ENCODE data around the gene ZEB2. TPM values are rescaled to one million over a fixed set of nuclear protein-coding genes. Genes with fewer than 3 reads are reported as not detected.

Gene ZEB2
- total RNA-seq, 4 donors from 2014 or later = 187 to 346 (median 266) TPM

GRCh38 chr2:144508172-144508851 lies 11.6 kb downstream of the ZEB2 start:
- TF ChIP-seq, protein P1, sequence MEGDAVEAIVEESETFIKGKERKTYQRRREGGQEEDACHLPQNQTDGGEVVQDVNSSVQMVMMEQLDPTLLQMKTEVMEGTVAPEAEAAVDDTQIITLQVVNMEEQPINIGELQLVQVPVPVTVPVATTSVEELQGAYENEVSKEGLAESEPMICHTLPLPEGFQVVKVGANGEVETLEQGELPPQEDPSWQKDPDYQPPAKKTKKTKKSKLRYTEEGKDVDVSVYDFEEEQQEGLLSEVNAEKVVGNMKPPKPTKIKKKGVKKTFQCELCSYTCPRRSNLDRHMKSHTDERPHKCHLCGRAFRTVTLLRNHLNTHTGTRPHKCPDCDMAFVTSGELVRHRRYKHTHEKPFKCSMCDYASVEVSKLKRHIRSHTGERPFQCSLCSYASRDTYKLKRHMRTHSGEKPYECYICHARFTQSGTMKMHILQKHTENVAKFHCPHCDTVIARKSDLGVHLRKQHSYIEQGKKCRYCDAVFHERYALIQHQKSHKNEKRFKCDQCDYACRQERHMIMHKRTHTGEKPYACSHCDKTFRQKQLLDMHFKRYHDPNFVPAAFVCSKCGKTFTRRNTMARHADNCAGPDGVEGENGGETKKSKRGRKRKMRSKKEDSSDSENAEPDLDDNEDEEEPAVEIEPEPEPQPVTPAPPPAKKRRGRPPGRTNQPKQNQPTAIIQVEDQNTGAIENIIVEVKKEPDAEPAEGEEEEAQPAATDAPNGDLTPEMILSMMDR (IDR thresholded peaks at IDR 0.05; ENCODE audit: low read depth) = no peak

GRCh38 chr2:144507441-144508171 lies 12.3 kb downstream of the ZEB2 start:
- TF ChIP-seq, protein P1 (IDR thresholded peaks at IDR 0.05; ENCODE audit: low read depth) = no peak

DNA sequence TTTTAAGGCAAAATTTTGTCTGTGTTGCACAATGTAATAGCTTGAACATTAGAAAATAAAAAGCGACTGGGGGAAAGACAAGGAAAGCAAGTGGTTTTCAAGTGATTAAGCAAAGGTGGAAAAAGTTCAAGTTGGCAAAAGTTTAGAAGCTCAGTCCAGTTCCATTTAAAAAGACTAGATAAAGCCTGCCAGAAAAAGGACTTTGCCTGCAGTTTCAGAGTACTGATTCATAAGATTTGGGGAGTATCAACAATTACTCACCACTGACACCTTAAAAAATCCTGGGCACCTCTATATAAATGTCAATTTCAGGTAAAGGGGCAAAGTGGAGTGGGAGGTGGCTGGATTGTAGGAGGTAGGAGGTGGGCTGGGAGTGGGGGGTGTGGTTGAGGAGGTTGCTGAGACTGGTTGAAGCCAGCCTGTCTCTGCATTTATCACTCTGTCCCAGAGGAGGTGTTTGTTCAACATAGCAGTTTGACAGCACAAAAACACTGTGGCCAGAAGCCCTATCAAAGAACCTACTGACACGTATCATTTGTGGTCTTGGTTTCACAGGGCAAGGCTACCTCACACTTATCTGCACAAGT lies 14.6 kb downstream of the ZEB2 start:
- TF ChIP-seq, protein P1 (IDR thresholded peaks at IDR 0.05; ENCODE audit: low read depth) = no peak

DNA sequence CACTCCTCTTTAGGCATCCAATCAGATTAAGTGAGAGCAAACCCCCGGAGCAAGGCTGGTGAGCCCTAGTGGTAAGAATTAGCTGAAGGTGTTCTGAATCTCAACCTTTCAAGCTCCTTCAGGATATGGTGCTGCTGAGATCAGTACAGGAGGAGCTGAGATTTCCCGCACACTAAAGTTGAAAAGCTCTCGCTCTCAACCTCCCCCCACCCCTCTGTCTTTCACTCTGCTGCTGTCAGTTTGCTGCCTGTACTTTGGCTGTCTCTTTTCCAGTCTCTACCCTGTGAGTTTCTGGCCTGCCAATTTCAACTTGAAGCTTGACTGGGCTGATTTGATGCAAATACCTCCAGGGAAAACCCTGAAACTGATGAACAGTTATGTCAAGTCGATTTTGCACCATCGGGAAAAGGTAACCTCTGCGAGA lies 15.7 kb downstream of the ZEB2 start:
- TF ChIP-seq, protein P1 (IDR thresholded peaks at IDR 0.05; ENCODE audit: low read depth) = no peak

DNA sequence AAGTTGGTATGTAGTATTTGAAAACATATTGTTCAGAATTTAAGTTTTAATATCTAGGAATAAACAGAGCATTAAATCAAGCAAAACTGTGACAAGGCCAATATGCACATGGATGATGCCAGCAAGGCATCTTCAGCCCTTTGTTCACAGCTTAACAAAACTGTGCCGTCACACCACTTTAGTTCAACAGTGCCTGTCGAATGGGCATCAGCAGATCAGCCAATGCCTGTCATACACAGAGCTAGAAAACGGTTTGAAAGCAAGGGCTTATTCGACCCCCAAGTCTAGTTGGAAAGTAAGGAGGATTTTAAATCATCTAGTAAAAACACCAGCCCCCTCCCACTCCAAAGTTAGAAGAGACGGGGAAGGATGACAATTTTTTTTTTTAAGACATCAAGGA lies 16.7 kb downstream of the ZEB2 start:
- TF ChIP-seq, protein P1 (IDR thresholded peaks at IDR 0.05; ENCODE audit: low read depth) = no peak

DNA sequence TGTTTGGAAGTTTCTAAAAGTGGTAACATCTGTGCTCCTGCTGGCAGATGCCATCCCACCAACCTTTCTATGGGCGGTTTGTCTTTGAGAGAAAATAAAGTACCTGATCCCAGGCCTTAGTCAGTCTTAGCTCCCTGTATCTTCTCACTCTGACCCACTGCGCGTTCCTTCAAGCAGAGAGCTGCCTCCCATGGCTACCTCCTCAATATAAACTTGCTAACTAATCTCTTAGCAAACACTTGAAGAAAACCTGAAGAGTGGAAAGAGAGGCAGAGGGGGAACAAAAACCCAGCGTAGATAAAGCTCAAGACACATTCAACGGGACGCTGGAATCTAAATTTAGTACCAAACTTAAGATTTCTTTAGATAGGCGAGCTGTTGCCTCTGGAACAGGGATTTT lies 17.6 kb downstream of the ZEB2 start:
- TF ChIP-seq, protein P1 (IDR thresholded peaks at IDR 0.05; ENCODE audit: low read depth) = no peak

DNA sequence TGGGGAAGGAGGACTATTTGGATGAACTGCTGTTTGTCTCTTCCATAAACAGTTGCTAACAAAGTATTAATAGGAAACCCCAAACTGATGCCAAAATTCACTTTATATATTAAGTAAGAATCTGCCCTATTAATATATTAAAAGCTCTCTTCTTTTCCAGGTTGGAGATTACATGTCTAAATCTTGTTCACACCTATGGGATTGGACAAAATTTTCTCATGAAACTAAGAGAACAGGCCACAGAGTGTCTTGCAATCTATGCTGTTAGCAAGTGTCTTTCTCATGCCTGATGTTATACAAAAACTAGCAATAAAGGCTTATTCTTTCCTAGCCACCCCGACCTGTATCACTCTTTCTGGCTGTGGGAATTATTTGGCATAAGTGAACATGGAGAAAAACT lies 18.3 kb downstream of the ZEB2 start:
- TF ChIP-seq, protein P1 (IDR thresholded peaks at IDR 0.05; ENCODE audit: low read depth) = no peak

All from subcutaneous adipose tissue (tissue), 4 donors.